NCI-H1436 treated with DMSO at 0.1 percent for 48 hours (cell line): ENCODE measurements around the gene CUZD1.

Experiments used
- DNase-seq: peaks from one replicate; lab custom pipeline; 2025; lab: John Stamatoyannopoulos, UW

The CUZD1 gene

GRCh38 chr10:122855745-122856144 lies 10.1 kb upstream of the CUZD1 start:
- no peak for DNase-seq

- no peak for DNase-seq
Measured at GRCh38 chr10:122854648-122855047, 9.0 kb upstream of the CUZD1 start.

- DNase-seq: no peak
Measured at GRCh38 chr10:122853665-122854313, 8.1 kb upstream of the CUZD1 start.

GRCh38 chr10:122852261-122852660 lies 6.6 kb upstream of the CUZD1 start:
- DNase-seq: no peak

- no peak for DNase-seq
Measured at GRCh38 chr10:122850705-122851640, 5.3 kb upstream of the CUZD1 start.

GRCh38 chr10:122849900-122850605 lies 4.4 kb upstream of the CUZD1 start:
- no peak for DNase-seq

- no peak for DNase-seq
Measured at GRCh38 chr10:122849090-122849489, 3.4 kb upstream of the CUZD1 start.

- no peak for DNase-seq
Measured at GRCh38 chr10:122847782-122848604, 2.3 kb upstream of the CUZD1 start.

GRCh38 chr10:122844146-122844545 lies 1.5 kb downstream of the CUZD1 start:
- no peak for DNase-seq

GRCh38 chr10:122841569-122841968 lies 4.1 kb downstream of the CUZD1 start:
- no peak for DNase-seq

- DNase-seq: no peak
Measured at GRCh38 chr10:122839505-122839904, 6.2 kb downstream of the CUZD1 start.

- DNase-seq: no peak
Measured at GRCh38 chr10:122838880-122839279, 6.8 kb downstream of the CUZD1 start.

GRCh38 chr10:122835908-122836307 lies 9.7 kb downstream of the CUZD1 start:
- no peak for DNase-seq

- no peak for DNase-seq
Measured at GRCh38 chr10:122830965-122831353, 14.7 kb downstream of the CUZD1 start.

- DNase-seq: no peak
Measured at GRCh38 chr10:122830273-122830964, 15.2 kb downstream of the CUZD1 start.

- DNase-seq: no peak
Measured at GRCh38 chr10:122829454-122829853, 16.2 kb downstream of the CUZD1 start.

GRCh38 chr10:122828716-122829255 lies 16.9 kb downstream of the CUZD1 start:
- DNase-seq: no peak

GRCh38 chr10:122827302-122827701 lies 18.4 kb downstream of the CUZD1 start:
- DNase-seq: no peak

GRCh38 chr10:122822973-122823690 lies 22.5 kb downstream of the CUZD1 start:
- no peak for DNase-seq

- DNase-seq: no peak
Measured at GRCh38 chr10:122821808-122822207, 23.8 kb downstream of the CUZD1 start.
